ENCODE data around the gene DCTPP1. TPM values are rescaled to one million over a fixed set of nuclear protein-coding genes. Genes with fewer than 3 reads are reported as not detected.

The DCTPP1 gene
- total and polyA plus RNA-seq, 2 of the 13 experiments (the other 11 are each of a cell fraction or from before 2014, with no cell fraction given) = 54.8 to 74.4 TPM

GRCh38 chr16:30447512-30448226 lies 17.8 kb upstream of the DCTPP1 start (continued):
- TF ChIP-seq FOXC1 (CRISPR knock-in tag; IDR thresholded peaks at IDR 0.05; ENCODE audit: borderline replicate concordance) = peak; percentile 72; the same call in 1 of the 2 replicates
- TF ChIP-seq SNAI1 (CRISPR knock-in tag; IDR thresholded peaks at IDR 0.05; ENCODE audit: borderline replicate concordance) = no peak
- no peak for TF ChIP-seq SYNCRIP (IDR thresholded peaks at IDR 0.05; ENCODE audit: insufficient read depth, low read depth, low read length)
- TF ChIP-seq TAF15 (IDR thresholded peaks at IDR 0.05; ENCODE audit: low read depth, low read length, poor library complexity, severe bottlenecking) = no peak
- TF ChIP-seq MEIS2 (CRISPR knock-in tag; IDR thresholded peaks at IDR 0.05) = no peak
- no peak for TF ChIP-seq ZXDC (CRISPR knock-in tag; IDR thresholded peaks at IDR 0.05)
- TF ChIP-seq PBX3 (CRISPR knock-in tag; IDR thresholded peaks at IDR 0.05; ENCODE audit: borderline replicate concordance) = no peak
- no peak for TF ChIP-seq HMGA1 (CRISPR knock-in tag; conservative IDR thresholded peaks at IDR 0.05)
- TF ChIP-seq ZBTB7B (CRISPR knock-in tag; IDR thresholded peaks at IDR 0.05) = peak; percentile 64; the same call in 1 of the 2 replicates
- no peak for TF ChIP-seq KDM5A (IDR thresholded peaks at IDR 0.05; ENCODE audit: borderline replicate concordance, low read length)
- TF ChIP-seq LCORL (IDR thresholded peaks at IDR 0.05) = peak; percentile 68
- TF ChIP-seq LCORL (CRISPR knock-in tag; IDR thresholded peaks at IDR 0.05) = peak; percentile 92
- TF ChIP-seq ZNF605 (CRISPR knock-in tag; IDR thresholded peaks at IDR 0.05) = peak; percentile 9; the same call in 1 of the 2 replicates
- TF ChIP-seq SP140L (CRISPR knock-in tag; IDR thresholded peaks at IDR 0.05; ENCODE audit: borderline replicate concordance) = peak; percentile 86; the same call in 1 of the 2 replicates
- peak; percentile 80 for TF ChIP-seq PPARG (CRISPR knock-in tag; conservative IDR thresholded peaks at IDR 0.05)
- TF ChIP-seq ZNF629 (CRISPR knock-in tag; conservative IDR thresholded peaks at IDR 0.05) = no peak; the same call in 1 of the 2 replicates
- peak; percentile 33; the same call in 1 of the 2 replicates for TF ChIP-seq ZSCAN31 (CRISPR knock-in tag; IDR thresholded peaks at IDR 0.05; ENCODE audit: low read depth)
- no peak for TF ChIP-seq ZNF180 (CRISPR knock-in tag; IDR thresholded peaks at IDR 0.05; ENCODE audit: borderline replicate concordance, low read depth)
- TF ChIP-seq AHR (CRISPR knock-in tag; IDR thresholded peaks at IDR 0.05) = no peak
- TF ChIP-seq ZNF839 (CRISPR knock-in tag; IDR thresholded peaks at IDR 0.05; ENCODE audit: borderline replicate concordance) = no peak
- TF ChIP-seq, protein P1, sequence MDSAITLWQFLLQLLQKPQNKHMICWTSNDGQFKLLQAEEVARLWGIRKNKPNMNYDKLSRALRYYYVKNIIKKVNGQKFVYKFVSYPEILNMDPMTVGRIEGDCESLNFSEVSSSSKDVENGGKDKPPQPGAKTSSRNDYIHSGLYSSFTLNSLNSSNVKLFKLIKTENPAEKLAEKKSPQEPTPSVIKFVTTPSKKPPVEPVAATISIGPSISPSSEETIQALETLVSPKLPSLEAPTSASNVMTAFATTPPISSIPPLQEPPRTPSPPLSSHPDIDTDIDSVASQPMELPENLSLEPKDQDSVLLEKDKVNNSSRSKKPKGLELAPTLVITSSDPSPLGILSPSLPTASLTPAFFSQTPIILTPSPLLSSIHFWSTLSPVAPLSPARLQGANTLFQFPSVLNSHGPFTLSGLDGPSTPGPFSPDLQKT (CRISPR knock-in tag; IDR thresholded peaks at IDR 0.05; ENCODE audit: borderline replicate concordance) = no peak
- TF ChIP-seq ZNF878 (CRISPR knock-in tag; IDR thresholded peaks at IDR 0.05) = no peak
- TF ChIP-seq CEBPG (CRISPR knock-in tag; IDR thresholded peaks at IDR 0.05) = peak; percentile 74
- no peak for TF ChIP-seq BHLHE40 (IDR thresholded peaks at IDR 0.05; ENCODE audit: low read length)
- TF ChIP-seq ZNF329 (CRISPR knock-in tag; IDR thresholded peaks at IDR 0.05; ENCODE audit: low read depth) = no peak
- peak; percentile 72; the same call in 1 of the 2 replicates for TF ChIP-seq HOXA3 (CRISPR knock-in tag; IDR thresholded peaks at IDR 0.05)
- TF ChIP-seq ZBTB21 (CRISPR knock-in tag; IDR thresholded peaks at IDR 0.05) = peak; percentile 45; the same call in 1 of the 2 replicates
- no peak for TF ChIP-seq ATAD3A (CRISPR knock-in tag; IDR thresholded peaks at IDR 0.05)

Measured in HepG2 (cell line).